Sigmoid colon (tissue), 7 donors: Measurements from ENCODE around the gene TNP2. TPM values are rescaled to one million over a fixed set of nuclear protein-coding genes. Genes with fewer than 3 reads are reported as not detected.

Experiments
- DNase-seq: peaks from one replicate; pipeline ENCODE4 v3.0.0-alpha.2; 2019
- H3K27ac ChIP-seq, 4 donors: fragments of 200-600 bp; sonication (generic); one replicate each; pipeline ENCODE4 v1.5.1; 2016 to 2019; ENCODE audit warnings: mild to moderate bottlenecking in 1 of 4
- H3K27me3 ChIP-seq, 3 donors: fragments of 200-600 bp; sonication (generic); one replicate each; pipeline ENCODE4 v1.5.1; 2019; ENCODE audit warnings: mild to moderate bottlenecking in 1 of 3
- H3K36me3 ChIP-seq, 4 donors: fragments of 200-600 bp; sonication (generic); one replicate each; pipeline ENCODE4 v1.5.1; 2016 to 2019
- H3K4me1 ChIP-seq, 4 donors: fragments of 200-600 bp; sonication (generic); one replicate each; pipeline ENCODE4 v1.5.1; 2017 to 2019
- H3K4me3 ChIP-seq, 4 donors: fragments of 200-600 bp; sonication (generic); one replicate each; pipeline ENCODE4 v1.5.1; 2017 to 2019; ENCODE audit warnings: mild to moderate bottlenecking in 2 of 4, moderate library complexity in 1 of 4
- H3K9me3 ChIP-seq, 4 donors: fragments of 200-600 bp in 3 of 4; sonication (generic) in 3 of 4; one replicate each; pipeline versions ENCODE4 v1.5.1 to v1.6.1; 2013 to 2019
- EP300 ChIP-seq, 4 donors: sonication (generic); formaldehyde crosslinking; IDR thresholded peaks; one replicate each; pipeline ENCODE4 v1.6.1; 2017; ENCODE audit warnings: antibody characterized with exemption in 4 of 4
- POLR2A ChIP-seq, 2 donors: fragments of 450-650 bp; IDR thresholded peaks; one replicate each; pipeline ENCODE4 v1.6.1; 2016; ENCODE audit warnings: antibody characterized with exemption in 2 of 2, mild to moderate bottlenecking in 2 of 2, moderate library complexity in 2 of 2
- POLR2AphosphoS5 ChIP-seq, 4 donors: sonication (generic); formaldehyde crosslinking; IDR thresholded peaks; one replicate each; pipeline ENCODE4 v1.6.1; 2017; ENCODE audit warnings: antibody characterized with exemption in 4 of 4
- WGBS, 2 donors: extraction: QIAGEN DNeasy Blood & Tissue Kit; methylation state at CpG; one replicate each; pipeline ENCODE4 v1.1.7; 2013; 5-methylcytosine and 5-hydroxymethylcytosine counted together
- intact Hi-C: fragments of 100-400 bp; cut with DNase I; formaldehyde crosslinking; loops from one replicate; pipeline ENCODE4 v1.15.1; 2023
- polyA plus RNA-seq, 3 donors: library from polyadenylated mRNA; stranded (reverse); fragments of 200-250 nt; gene quantifications; one replicate each; pipeline ENCODE4 v1.2.3, GENCODE V29; 2013
- total RNA-seq, 4 donors: library from RNA; depleted of rRNA; stranded (reverse); fragments of >200 nt; gene quantifications; one replicate each; pipeline ENCODE4 v1.1.0, GENCODE V29; 2016
- TF ChIP-seq, protein P1 (sequence below), 4 experiments: fragments of 450-650 bp in 3 of 4; fragments of 200-600 bp in 1 of 4; IDR thresholded peaks; one replicate each; pipeline ENCODE4 v1.5.1; 2016 to 2019; ENCODE audit warnings: antibody characterized with exemption in 4 of 4, mild to moderate bottlenecking in 3 of 4, moderate library complexity in 2 of 4
- donor health status: healthy with polysubstance abuse.
- donor health status: Bipolar disorder and iron deficiency.
- donor health status: healthy.

Gene TNP2
- not detected for total RNA-seq
- polyA plus RNA-seq, result not detected

DNA sequence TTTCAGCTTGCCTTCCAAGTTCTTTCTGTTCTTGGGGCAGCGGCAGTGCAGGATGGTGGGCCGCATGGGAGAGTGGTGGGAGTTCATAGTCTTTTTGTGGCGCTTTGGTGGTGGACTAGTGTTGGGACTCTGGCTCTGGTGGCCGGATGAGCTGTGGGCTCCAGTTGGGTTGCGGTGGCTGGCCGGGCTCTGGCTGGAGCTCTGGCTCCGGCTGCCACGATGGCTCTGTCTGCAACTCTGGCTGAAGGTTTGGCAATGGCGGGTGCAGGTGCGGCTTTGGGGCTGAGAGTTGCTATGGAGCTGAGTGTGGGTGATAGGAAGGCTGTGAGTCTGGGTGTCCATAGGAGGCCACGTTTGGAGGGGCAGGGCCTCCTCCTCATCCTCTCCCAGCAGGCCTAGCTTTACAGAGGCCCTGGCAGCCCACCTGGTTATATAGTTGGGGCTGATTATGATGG lies at the start of gene TNP2:
Gene TNP2 (minus strand): TSS at position 405 of the 455 bp plus-strand sequence. CDS start 63 bp downstream, at position 342.
- intact Hi-C loops, result no loop called here
- H3K4me1 ChIP-seq, result peaks cover 0 to 7% (median 0%) of the 10 kb centered on the region in 4 donors
- WGBS, 2 donors, result 94 to 97% methylated on average over 11 of the region's 11 CpGs
- no peaks in the 10 kb centered on the region for H3K36me3 ChIP-seq
- DNase-seq, result no peak
- no peaks in the 10 kb centered on the region for H3K27me3 ChIP-seq
- no peak within 1 kb of the TSS for H3K27ac ChIP-seq
- no peak within 1 kb of the TSS for H3K4me3 ChIP-seq
- no peaks in the 10 kb centered on the region for H3K9me3 ChIP-seq
- no peak for TF ChIP-seq POLR2AphosphoS5 (IDR thresholded peaks at IDR 0.05)
- TF ChIP-seq POLR2A (IDR thresholded peaks at IDR 0.05), result no peak
- TF ChIP-seq, protein P1, sequence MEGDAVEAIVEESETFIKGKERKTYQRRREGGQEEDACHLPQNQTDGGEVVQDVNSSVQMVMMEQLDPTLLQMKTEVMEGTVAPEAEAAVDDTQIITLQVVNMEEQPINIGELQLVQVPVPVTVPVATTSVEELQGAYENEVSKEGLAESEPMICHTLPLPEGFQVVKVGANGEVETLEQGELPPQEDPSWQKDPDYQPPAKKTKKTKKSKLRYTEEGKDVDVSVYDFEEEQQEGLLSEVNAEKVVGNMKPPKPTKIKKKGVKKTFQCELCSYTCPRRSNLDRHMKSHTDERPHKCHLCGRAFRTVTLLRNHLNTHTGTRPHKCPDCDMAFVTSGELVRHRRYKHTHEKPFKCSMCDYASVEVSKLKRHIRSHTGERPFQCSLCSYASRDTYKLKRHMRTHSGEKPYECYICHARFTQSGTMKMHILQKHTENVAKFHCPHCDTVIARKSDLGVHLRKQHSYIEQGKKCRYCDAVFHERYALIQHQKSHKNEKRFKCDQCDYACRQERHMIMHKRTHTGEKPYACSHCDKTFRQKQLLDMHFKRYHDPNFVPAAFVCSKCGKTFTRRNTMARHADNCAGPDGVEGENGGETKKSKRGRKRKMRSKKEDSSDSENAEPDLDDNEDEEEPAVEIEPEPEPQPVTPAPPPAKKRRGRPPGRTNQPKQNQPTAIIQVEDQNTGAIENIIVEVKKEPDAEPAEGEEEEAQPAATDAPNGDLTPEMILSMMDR (IDR thresholded peaks at IDR 0.05), result no peak

DNA sequence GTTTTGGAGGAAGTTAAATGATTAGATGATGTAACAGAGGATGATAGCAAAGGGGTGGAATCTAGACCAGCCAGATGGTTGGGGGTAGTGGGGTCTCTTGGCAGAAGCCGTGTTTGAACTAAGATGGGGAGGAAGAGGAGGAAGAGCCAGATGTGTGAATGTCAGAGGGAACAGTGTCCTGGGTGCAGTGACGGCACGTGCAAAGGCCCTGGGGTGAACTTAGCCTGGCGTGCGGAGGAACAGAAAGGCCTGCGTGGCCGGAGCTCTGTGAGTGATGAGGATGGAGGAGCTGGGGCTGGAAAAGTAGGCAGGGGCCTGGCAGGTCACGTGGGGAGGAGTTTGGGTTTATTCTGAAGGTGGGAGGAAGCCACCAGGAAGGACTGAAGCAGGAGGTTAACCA lies 49.7 kb upstream of the TNP2 start:
- Histone ChIP-seq H3K4me1 (no peaks in the 10 kb centered on the region), H3K27ac (no peak overlapping the region), H3K27me3 (no peaks in the 10 kb centered on the region), H3K4me3 (no peak overlapping the region), H3K9me3 (no peaks in the 10 kb centered on the region), H3K36me3 (no peaks in the 10 kb centered on the region)
- 89 to 91% methylated on average over 8 of the region's 8 CpGs for WGBS, 2 donors
- DNase-seq, result no peak
- intact Hi-C loops, result no loop called here
- TF ChIP-seq POLR2AphosphoS5 (IDR thresholded peaks at IDR 0.05) (no peak), POLR2A (IDR thresholded peaks at IDR 0.05) (no peak), EP300 (IDR thresholded peaks at IDR 0.05) (no peak)
- TF ChIP-seq, protein P1 (IDR thresholded peaks at IDR 0.05), result no peak

DNA sequence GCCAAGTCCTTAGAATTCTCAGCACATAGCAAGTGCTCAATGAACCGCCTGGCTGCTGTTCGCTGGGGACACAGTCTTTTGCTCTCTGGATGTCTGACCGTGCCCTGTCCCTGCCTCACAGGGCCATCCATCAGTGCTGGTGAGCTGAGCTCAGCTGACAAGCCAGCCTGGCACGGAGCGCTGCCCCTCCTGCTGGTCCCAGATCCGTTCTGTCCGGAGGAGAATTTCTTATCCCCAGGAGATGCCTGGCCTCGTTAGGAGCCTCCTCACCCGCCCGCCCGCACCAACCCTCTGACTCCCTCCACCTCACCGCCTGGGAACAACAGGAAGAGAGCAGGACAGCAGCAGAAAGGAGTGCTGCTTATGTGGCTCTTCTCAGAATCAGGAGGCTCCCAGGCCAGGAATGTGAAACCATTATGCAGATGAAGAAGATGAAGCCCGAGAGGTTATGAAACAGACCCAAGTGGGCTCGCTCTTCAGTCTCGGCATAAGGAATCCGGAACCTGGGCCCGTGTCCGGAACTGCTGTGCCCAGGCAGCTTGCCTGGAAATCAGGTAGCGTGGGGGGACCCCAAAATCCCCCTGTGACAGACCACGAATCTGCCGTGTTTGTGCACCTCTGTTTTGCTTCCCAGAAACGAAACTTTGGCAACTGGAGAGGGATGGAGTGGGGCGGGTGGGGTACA lies 47.3 kb upstream of the TNP2 start:
- no peak overlapping the region for H3K27ac ChIP-seq
- 91 to 92% methylated on average over 23 of the region's 23 CpGs for WGBS, 2 donors
- DNase-seq, result no peak
- H3K4me1 ChIP-seq, result peaks cover 0 to 3% (median 0%) of the 10 kb centered on the region in 4 donors
- no peaks in the 10 kb centered on the region for H3K36me3 ChIP-seq
- no peaks in the 10 kb centered on the region for H3K9me3 ChIP-seq
- intact Hi-C loops, result no loop called here
- H3K4me3 ChIP-seq, result no peak overlapping the region
- TF ChIP-seq EP300 (IDR thresholded peaks at IDR 0.05), result no peak
- no peak for TF ChIP-seq POLR2A (IDR thresholded peaks at IDR 0.05)
- TF ChIP-seq, protein P1 (IDR thresholded peaks at IDR 0.05), result no peak
- TF ChIP-seq POLR2AphosphoS5 (IDR thresholded peaks at IDR 0.05), result no peak
- H3K27me3 ChIP-seq, result no peaks in the 10 kb centered on the region

DNA sequence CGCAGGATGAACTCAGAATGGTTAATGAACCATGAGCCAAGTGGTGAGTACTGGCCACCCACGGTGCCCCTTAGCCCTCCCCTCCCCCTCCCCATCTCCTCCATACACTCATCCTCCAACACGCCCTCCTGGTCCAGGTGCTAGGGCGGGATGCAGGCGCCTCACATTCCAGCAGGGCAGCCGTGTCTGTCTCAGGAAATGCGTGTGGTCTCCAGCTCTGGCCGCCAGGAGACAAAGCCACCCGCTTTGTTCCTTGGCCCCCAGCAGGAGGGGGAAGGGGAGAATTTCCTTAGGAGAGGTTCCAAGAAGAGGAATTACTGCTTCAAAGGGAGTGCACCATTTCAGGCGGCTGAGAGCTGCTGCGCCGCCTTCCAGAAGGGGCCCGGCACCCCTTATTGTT lies 46.4 kb upstream of the TNP2 start:
- TF ChIP-seq, protein P1 (IDR thresholded peaks at IDR 0.05), result no peak
- TF ChIP-seq POLR2A (IDR thresholded peaks at IDR 0.05) (no peak), POLR2AphosphoS5 (IDR thresholded peaks at IDR 0.05) (no peak), EP300 (IDR thresholded peaks at IDR 0.05) (no peak)
- Histone ChIP-seq H3K9me3 (no peaks in the 10 kb centered on the region), H3K27ac (no peak overlapping the region), H3K36me3 (no peaks in the 10 kb centered on the region), H3K27me3 (no peaks in the 10 kb centered on the region), H3K4me1 (peaks cover 0 to 3% (median 0%) of the 10 kb centered on the region in 4 donors), H3K4me3 (no peak overlapping the region)
- no peak for DNase-seq
- WGBS, 2 donors, result 68 to 71% methylated on average over 13 of the region's 13 CpGs
- intact Hi-C loops, result no loop called here
